HG02678 (cell line): ENCODE measurements around the gene TLE6.
"Not testable (repeated sequence)": the region's sequence is repeated elsewhere in the genome, so short reads cannot be mapped to it uniquely, and the experiment has no call there.

Experiments used
- ATAC-seq: cut with Tn5 transposase; IDR thresholded peaks from one replicate; pipeline ENCODE4 v1.9.1; 2021; ENCODE audit warnings: mild to moderate bottlenecking, moderate library complexity; ENCODE audit not compliant: unreplicated experiment

Gene TLE6

GRCh38 chr19:3001235-3001800 lies 24.0 kb downstream of the TLE6 start:
- ATAC-seq, result no peak

- no peak for ATAC-seq
Measured at GRCh38 chr19:3003046-3003445, 25.7 kb downstream of the TLE6 start.

- no peak for ATAC-seq
Measured at GRCh38 chr19:3004522-3004921, 27.2 kb downstream of the TLE6 start.

- no peak for ATAC-seq
Measured at GRCh38 chr19:3005345-3005744, 28.0 kb downstream of the TLE6 start.

- no peak for ATAC-seq
Measured at GRCh38 chr19:3006075-3006767, 28.9 kb downstream of the TLE6 start.

- ATAC-seq, result no peak
Measured at GRCh38 chr19:3007975-3008374, 30.6 kb downstream of the TLE6 start.

- no peak for ATAC-seq
Measured at GRCh38 chr19:3008994-3009393, 31.6 kb downstream of the TLE6 start.

- ATAC-seq, result no peak
Measured at GRCh38 chr19:3010871-3011270, 33.5 kb downstream of the TLE6 start.

GRCh38 chr19:3012059-3012458 lies 34.7 kb downstream of the TLE6 start:
- ATAC-seq, result not testable (repeated sequence)

- ATAC-seq, result no peak
Measured at GRCh38 chr19:3012621-3013262, 35.4 kb downstream of the TLE6 start.

GRCh38 chr19:3013263-3013725 lies 35.9 kb downstream of the TLE6 start:
- ATAC-seq, result no peak

- ATAC-seq, result no peak
Measured at GRCh38 chr19:3014135-3014534, 36.8 kb downstream of the TLE6 start.

- no peak for ATAC-seq
Measured at GRCh38 chr19:3015126-3016057, 38.0 kb downstream of the TLE6 start.

GRCh38 chr19:3017923-3018322 lies 40.6 kb downstream of the TLE6 start:
- no peak for ATAC-seq

GRCh38 chr19:3019211-3019854 lies 42.0 kb downstream of the TLE6 start:
- no peak for ATAC-seq

- ATAC-seq, result no peak
Measured at GRCh38 chr19:3020321-3020960, 43.1 kb downstream of the TLE6 start.

GRCh38 chr19:3024509-3024869 lies 47.1 kb downstream of the TLE6 start:
- no peak for ATAC-seq

- ATAC-seq, result no peak
Measured at GRCh38 chr19:3024870-3025548, 47.6 kb downstream of the TLE6 start.

GRCh38 chr19:3025549-3025886 lies 48.2 kb downstream of the TLE6 start:
- no peak for ATAC-seq

GRCh38 chr19:3026768-3027167 lies 49.4 kb downstream of the TLE6 start:
- no peak for ATAC-seq
